ENCODE data around the gene VWA3B. TPM values are rescaled to one million over a fixed set of nuclear protein-coding genes. Genes with fewer than 3 reads are reported as not detected.

The VWA3B gene
- polyA plus RNA-seq, 2 of the 4 experiments (the other 2 are of a cell fraction) = not detected

GRCh38 chr2:98170076-98170475, 83.1 kb downstream of the VWA3B start:
- WGBS (ENCODE audit: missing lambda C conversion rate) = 25% methylated on average over 3 of the region's 3 CpGs
- Histone ChIP-seq H3K4me3 (no peak overlapping the region), H3K4me2 (no peak overlapping the region), H3K9me3 (no peaks in the 10 kb centered on the region), H3K4me1 (no peaks in the 10 kb centered on the region), H3K27ac (no peak overlapping the region)
- DNase-seq (ENCODE audit: low read depth in 1 of 2, low spot score in 1 of 2) = no peak
- ChIA-PET POLR2A (no interaction called here), CTCF (no interaction called here)
- FAIRE-seq = no peak
- ATAC-seq = no peak
- TF ChIP-seq CEBPB (IDR thresholded peaks at IDR 0.05) (no peak), SMC3 (IDR thresholded peaks at IDR 0.05) (no peak), MAZ (IDR thresholded peaks at IDR 0.05; ENCODE audit: borderline replicate concordance, low read depth, low read length) (no peak), POLR2A (IDR thresholded peaks at IDR 0.05; ENCODE audit: low read length) (no peak), POLR2AphosphoS2 (conservative IDR thresholded peaks at IDR 0.05; ENCODE audit: low read length) (no peak), JUNB (IDR thresholded peaks at IDR 0.05) (no peak), ZNF302 (CRISPR knock-in tag; IDR thresholded peaks at IDR 0.05) (no peak), USF2 (IDR thresholded peaks at IDR 0.05) (no peak), RNF2 (IDR thresholded peaks at IDR 0.05; ENCODE audit: borderline replicate concordance, low read depth) (no peak), HOXA7 (CRISPR knock-in tag; IDR thresholded peaks at IDR 0.05) (no peak), MAFK (IDR thresholded peaks at IDR 0.05; ENCODE audit: partially characterized antibody) (no peak), ZFP36 (IDR thresholded peaks at IDR 0.05; ENCODE audit: borderline replicate concordance, partially characterized antibody) (no peak), MYC (IDR thresholded peaks at IDR 0.05; ENCODE audit: borderline replicate concordance, low read length) (no peak), MAX (IDR thresholded peaks at IDR 0.05) (no peak), RAD21 (conservative IDR thresholded peaks at IDR 0.05 in 1 of 2, IDR thresholded peaks at IDR 0.05 in 1 of 2) (no peak), EHMT2 (IDR thresholded peaks at IDR 0.05; ENCODE audit: low read depth) (no peak), ESRRA (IDR thresholded peaks at IDR 0.05; ENCODE audit: borderline replicate concordance, low read length) (no peak), KDM5A (IDR thresholded peaks at IDR 0.05) (no peak), PHF8 (IDR thresholded peaks at IDR 0.05; ENCODE audit: borderline replicate concordance, low read depth) (no peak)

GRCh38 chr2:98172150-98172765, 85.3 kb downstream of the VWA3B start:
- Histone ChIP-seq H3K9me3 (no peaks in the 10 kb centered on the region), H3K4me2 (no peak overlapping the region), H3K4me1 (no peaks in the 10 kb centered on the region), H3K27ac (no peak overlapping the region), H3K4me3 (no peak overlapping the region)
- 29% methylated on average over 10 of the region's 14 CpGs for WGBS (ENCODE audit: missing lambda C conversion rate)
- CTCF ChIA-PET = no interaction called here
- DNase-seq (ENCODE audit: low read depth in 1 of 2, low spot score in 1 of 2) (no peak), FAIRE-seq (no peak), ATAC-seq (no peak)
- POLR2A ChIA-PET = no interaction called here
- TF ChIP-seq KDM1A (IDR thresholded peaks at IDR 0.05; ENCODE audit: low read depth) (no peak), CBX2 (IDR thresholded peaks at IDR 0.05; ENCODE audit: borderline replicate concordance, low read depth) (no peak), HDAC2 (IDR thresholded peaks at IDR 0.05) (no peak), JUN (IDR thresholded peaks at IDR 0.05) (no peak), HMGXB4 (CRISPR knock-in tag; IDR thresholded peaks at IDR 0.05; ENCODE audit: borderline replicate concordance) (no peak), NFE2L2 (conservative IDR thresholded peaks at IDR 0.05; ENCODE audit: low read length) (no peak), HOXB5 (CRISPR knock-in tag; IDR thresholded peaks at IDR 0.05) (no peak), HES2 (IDR thresholded peaks at IDR 0.05) (no peak), RNF2 (IDR thresholded peaks at IDR 0.05; ENCODE audit: borderline replicate concordance, low read depth) (no peak), RAD21 (conservative IDR thresholded peaks at IDR 0.05 in 1 of 2, IDR thresholded peaks at IDR 0.05 in 1 of 2) (no peak), NPAS2 (CRISPR knock-in tag; IDR thresholded peaks at IDR 0.05; ENCODE audit: borderline replicate concordance) (no peak), FOSL2 (IDR thresholded peaks at IDR 0.05) (no peak), FOSL2 (CRISPR knock-in tag; IDR thresholded peaks at IDR 0.05) (no peak), HEYL (CRISPR knock-in tag; IDR thresholded peaks at IDR 0.05) (no peak), E2F6 (IDR thresholded peaks at IDR 0.05; ENCODE audit: borderline replicate concordance, low read depth) (no peak), REST (IDR thresholded peaks at IDR 0.05) (no peak), MAFK (IDR thresholded peaks at IDR 0.05; ENCODE audit: partially characterized antibody) (no peak)
